ENCODE measurements around the gene ATF3. TPM values are rescaled to one million over a fixed set of nuclear protein-coding genes. Genes with fewer than 3 reads are reported as not detected.

The ATF3 gene
- total RNA-seq, 2 experiments from 2014 or later: 35.4 to 41.3 TPM

- H3K36me3 Mint-ChIP-seq (ENCODE audit: low read depth): no peaks in the 10 kb centered on the region
Observed at GRCh38 chr1:212668477-212668876, 59.9 kb downstream of the ATF3 start.

GRCh38 chr1:212669102-212669501 is 60.5 kb downstream of the ATF3 start:
- no peaks in the 10 kb centered on the region for H3K9me3 Mint-ChIP-seq
- CTCF ChIA-PET: interaction anchor here (0.9 to 5.5 kb wide), 12 partner anchors 9 to 326 kb away, joined by 3 to 118 read pairs (median 10); no protein-coding TSS in a partner anchor
- no peak for TF ChIP-seq CTCF (IDR thresholded peaks at IDR 0.05)
- H3K4me3 Mint-ChIP-seq: no peak overlapping the region
- intact Hi-C loops (cut with micrococcal nuclease): no loop called here
- DNase-seq: peak; percentile 27
- ATAC-seq: no peak
- no peak overlapping the region for H3K27ac Mint-ChIP-seq
- peaks cover 20% of the 10 kb centered on the region for H3K27me3 Mint-ChIP-seq
- peaks cover 29% of the 10 kb centered on the region for H3K4me1 Mint-ChIP-seq (ENCODE audit: low read depth)
- no peaks in the 10 kb centered on the region for H3K36me3 Mint-ChIP-seq (ENCODE audit: low read depth)
- POLR2A ChIA-PET: interaction anchor here (1.0 to 1.3 kb wide), 2 partner anchors 8 to 28 kb away, joined by 4 read pairs; no protein-coding TSS in a partner anchor

More at GRCh38 chr1:212668477-212668876, 59.9 kb downstream of the ATF3 start:
- no peak for DNase-seq
- CTCF ChIA-PET: interaction anchor here (0.9 to 5.5 kb wide), 17 partner anchors 9 to 326 kb away, joined by 3 to 118 read pairs (median 4); no protein-coding TSS in a partner anchor
- Mint-ChIP-seq H3K9me3 (no peaks in the 10 kb centered on the region), H3K4me3 (no peak overlapping the region), H3K27ac (no peak overlapping the region), H3K4me1 (ENCODE audit: low read depth) (peaks cover 29% of the 10 kb centered on the region), H3K27me3 (peaks cover 17% of the 10 kb centered on the region)
- POLR2A ChIA-PET: interaction anchor here (1.0 to 1.7 kb wide), 5 partner anchors 8 to 123 kb away, joined by 3 to 7 read pairs (median 4); partner anchors contain the start of genes NSL1 and TATDN3
- no peak for ATAC-seq
- intact Hi-C loops (cut with micrococcal nuclease): no loop called here
- no peak for TF ChIP-seq CTCF (IDR thresholded peaks at IDR 0.05)

GRCh38 chr1:212669600-212669999 is 61.0 kb downstream of the ATF3 start:
- Mint-ChIP-seq H3K27ac (no peak overlapping the region), H3K4me3 (no peak overlapping the region), H3K4me1 (ENCODE audit: low read depth) (peaks cover 29% of the 10 kb centered on the region), H3K9me3 (no peaks in the 10 kb centered on the region), H3K27me3 (peaks cover 21% of the 10 kb centered on the region), H3K36me3 (ENCODE audit: low read depth) (no peaks in the 10 kb centered on the region)
- POLR2A ChIA-PET: no interaction called here
- intact Hi-C loops (cut with micrococcal nuclease): no loop called here
- DNase-seq: no peak
- CTCF ChIA-PET: no interaction called here
- no peak for TF ChIP-seq CTCF (IDR thresholded peaks at IDR 0.05)
- ATAC-seq: no peak

DNA sequence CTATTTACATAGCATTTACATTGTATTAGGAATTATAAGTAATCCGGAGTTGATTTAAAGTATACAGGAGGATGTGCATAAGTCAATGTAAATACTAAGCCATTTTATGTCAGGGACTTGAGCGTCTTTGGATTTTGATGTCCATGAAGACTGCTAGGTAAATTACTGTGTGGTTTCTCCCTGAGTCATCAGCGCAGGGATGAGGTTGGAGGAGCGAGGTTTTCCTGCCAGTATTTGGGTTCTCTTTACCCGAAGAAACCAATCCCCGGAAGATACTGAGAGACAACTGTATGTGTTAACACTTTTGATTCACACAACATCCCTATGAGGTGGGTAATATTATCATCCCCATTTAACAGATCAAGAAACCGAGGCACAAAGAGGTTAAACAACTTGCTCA is 61.7 kb downstream of the ATF3 start:
- Mint-ChIP-seq H3K36me3 (ENCODE audit: low read depth) (no peaks in the 10 kb centered on the region), H3K4me3 (no peak overlapping the region), H3K9me3 (no peaks in the 10 kb centered on the region), H3K4me1 (ENCODE audit: low read depth) (peaks cover 29% of the 10 kb centered on the region), H3K27ac (no peak overlapping the region), H3K27me3 (peaks cover 24% of the 10 kb centered on the region)
- no peak for TF ChIP-seq CTCF (IDR thresholded peaks at IDR 0.05)
- intact Hi-C loops (cut with micrococcal nuclease): no loop called here
- ATAC-seq (no peak), DNase-seq (no peak)
- ChIA-PET POLR2A (no interaction called here), CTCF (interaction anchor here (1.9 kb wide), 1 partner anchor 213 kb away, joined by 11 read pairs; no protein-coding TSS in a partner anchor)

Other genes starting within 250 kb of the ATF3 start
- gene PACC1, start 193.9 kb upstream of the ATF3 start, total RNA-seq: 10 to 100 TPM; 11.1 to 11.7 TPM
- 10 to 100 TPM; 27.7 to 35.4 TPM for gene NENF, start 175.8 kb upstream of the ATF3 start, total RNA-seq
- gene BATF3, start 91.1 kb downstream of the ATF3 start, total RNA-seq: 10 to 100 TPM; 52.6 to 61.3 TPM
- gene NSL1, start 183.0 kb downstream of the ATF3 start, total RNA-seq: 10 to 100 TPM; 29.6 to 34.9 TPM
- 10 to 100 TPM; 17.4 to 24.2 TPM for gene TATDN3, start 183.1 kb downstream of the ATF3 start, total RNA-seq
- not detected for gene SPATA45, start 238.9 kb downstream of the ATF3 start, total RNA-seq
- gene FLVCR1, start 249.5 kb downstream of the ATF3 start, total RNA-seq: 10 to 100 TPM; 11.9 to 12.2 TPM

Data from activated CD8-positive, alpha-beta T cell treated with anti-CD3 and anti-CD28 coated beads for 36 hours (primary cell).